HG03457 (cell line): ENCODE measurements around the gene AGPS.
A peak's percentile ranks its signal among the peaks of the same experiment; 100 is the strongest.
"Not testable (repeated sequence)": the region's sequence is repeated elsewhere in the genome, so short reads cannot be mapped to it uniquely, and the experiment has no call there.

Source experiments
- ATAC-seq: cut with Tn5 transposase; IDR thresholded peaks from one replicate; pipeline ENCODE4 v1.9.1; 2021; ENCODE audit warnings: moderate number of reproducible peaks; ENCODE audit not compliant: unreplicated experiment

Gene AGPS

GRCh38 chr2:177392373-177393202, at the start of gene AGPS:
AGPS (plus strand) TSS chr2:177392773; CDS start chr2:177392790, 17 bp downstream.
- ATAC-seq, result peak; percentile 82

GRCh38 chr2:177343773-177344172, 48.8 kb upstream of the AGPS start:
- ATAC-seq, result no peak

DNA sequence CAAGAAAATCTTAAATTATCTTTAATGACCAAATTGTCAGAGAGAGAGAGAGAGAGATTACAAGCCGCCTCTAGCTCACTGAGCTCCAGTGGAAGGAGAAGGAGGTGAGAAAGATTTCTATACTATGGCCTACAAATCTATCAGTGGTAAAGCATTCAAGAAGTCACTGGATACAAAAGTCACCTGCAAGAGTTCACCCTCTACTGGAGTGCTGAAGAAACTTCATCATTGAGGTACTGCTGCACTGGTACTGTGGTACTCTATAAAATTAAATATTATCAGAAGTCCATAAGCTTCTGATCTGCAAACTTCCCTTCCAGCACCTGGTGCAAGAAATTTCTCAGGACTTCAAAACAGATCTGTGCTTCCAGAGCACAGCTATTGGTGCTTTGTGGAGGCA, 48.3 kb upstream of the AGPS start:
- ATAC-seq, result no peak

DNA sequence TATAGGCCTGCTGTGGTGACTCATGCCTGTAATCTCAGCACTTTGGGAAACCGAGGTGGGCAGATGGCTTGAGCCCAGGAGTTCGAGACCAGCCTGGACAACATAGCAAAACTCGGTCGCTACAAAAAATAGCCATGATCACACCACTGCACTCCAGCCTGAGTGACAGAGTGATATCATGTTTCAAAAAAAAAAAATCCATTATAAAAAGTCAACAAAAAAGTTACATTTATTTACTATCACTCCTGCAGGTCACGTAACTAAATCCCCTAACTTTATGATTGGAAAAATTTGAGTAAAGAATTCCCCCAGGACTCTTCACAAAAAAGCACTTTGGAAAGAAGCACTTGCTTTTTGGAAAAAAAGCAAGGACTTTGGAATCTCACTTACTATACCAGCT, 46.4 kb upstream of the AGPS start:
- ATAC-seq, result no peak

- no peak for ATAC-seq
Measured at GRCh38 chr2:177347570-177347969, 45.0 kb upstream of the AGPS start.

DNA sequence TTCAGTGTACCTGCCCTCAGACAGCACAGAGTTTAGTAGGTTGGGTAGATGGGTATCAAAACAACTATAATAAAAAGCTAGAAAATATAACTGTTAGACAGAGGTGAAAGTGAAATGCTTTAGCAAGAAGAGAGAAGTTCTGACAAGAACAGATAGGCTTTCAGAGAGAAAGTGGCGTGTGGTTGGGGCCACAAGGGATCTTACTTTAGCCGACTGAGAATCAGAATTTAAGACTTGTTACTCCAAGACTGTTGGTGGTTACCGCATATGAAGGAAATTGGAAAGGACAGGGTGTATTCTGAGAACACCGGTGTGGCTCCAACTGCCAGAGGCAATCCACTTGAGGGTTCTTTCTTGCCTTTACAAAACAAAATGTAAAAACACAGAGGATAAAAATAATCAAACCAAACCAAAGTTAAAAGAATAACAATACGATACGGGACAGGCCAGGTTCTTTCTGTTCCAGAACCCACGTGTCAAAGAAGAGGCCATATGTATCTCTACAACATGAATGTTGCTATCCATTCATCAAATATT, 44.4 kb upstream of the AGPS start:
- no peak for ATAC-seq

GRCh38 chr2:177348733-177349693, 43.6 kb upstream of the AGPS start:
- ATAC-seq, result no peak

DNA sequence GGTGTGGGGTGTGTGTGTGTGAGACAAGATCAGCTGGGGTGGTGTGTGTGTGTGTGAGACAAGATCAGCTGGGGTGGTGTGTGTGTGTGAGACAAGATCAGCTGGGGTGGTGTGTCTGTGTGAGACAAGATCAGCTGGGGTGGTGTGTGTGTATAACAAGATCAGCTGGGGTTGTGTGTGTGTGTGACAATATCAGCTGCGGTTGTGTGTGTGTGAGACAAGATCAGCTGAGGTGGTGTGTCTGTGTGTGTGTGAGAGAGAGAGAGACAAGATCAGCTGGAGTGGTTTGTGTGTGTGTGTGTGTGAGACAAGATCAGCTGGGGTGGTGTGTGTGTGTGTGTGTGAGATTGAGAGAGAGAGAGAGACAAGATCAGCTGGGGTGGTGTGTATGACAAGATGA, 41.9 kb upstream of the AGPS start:
- ATAC-seq, result not testable (repeated sequence)

GRCh38 chr2:177351121-177351520, 41.5 kb upstream of the AGPS start:
- not testable (repeated sequence) for ATAC-seq

DNA sequence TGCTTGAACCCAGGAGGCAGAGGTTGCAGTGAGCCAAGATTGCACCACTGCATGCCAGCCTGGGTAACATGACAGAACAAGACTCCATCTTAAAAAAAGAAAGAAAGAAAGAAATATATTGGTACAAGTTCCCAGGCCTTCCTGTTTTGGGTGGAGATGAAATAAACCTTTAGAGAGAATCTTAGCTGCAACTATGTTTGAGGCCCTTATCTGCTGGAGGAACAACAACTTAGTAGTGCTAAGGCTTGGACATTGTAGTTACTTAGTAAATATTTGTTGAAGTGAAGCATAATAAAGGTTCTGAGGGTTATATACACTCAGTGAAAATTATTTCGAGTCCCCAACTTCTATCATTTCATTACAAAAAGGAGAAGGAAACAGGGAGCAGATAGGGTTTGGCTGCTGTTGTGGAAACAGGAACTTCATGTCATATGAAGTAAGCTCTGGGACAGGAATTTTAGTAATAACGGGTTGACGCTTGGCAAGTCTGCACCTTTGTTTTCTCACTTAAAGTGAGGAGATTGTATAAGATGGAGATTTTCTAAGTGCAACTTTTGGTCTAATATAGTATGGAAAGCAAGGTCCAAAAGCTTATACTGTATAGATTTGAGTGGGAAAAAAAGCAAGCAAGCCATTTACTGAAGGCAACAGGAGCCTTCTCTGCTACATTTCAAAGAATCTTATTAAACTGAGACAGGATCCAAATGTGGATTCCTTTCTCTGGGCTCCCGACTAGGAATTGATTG, 40.0 kb upstream of the AGPS start:
- ATAC-seq, result no peak

GRCh38 chr2:177353187-177353478, 39.4 kb upstream of the AGPS start:
- no peak for ATAC-seq

- not testable (repeated sequence) for ATAC-seq
Measured at GRCh38 chr2:177354541-177354940, 38.0 kb upstream of the AGPS start.

DNA sequence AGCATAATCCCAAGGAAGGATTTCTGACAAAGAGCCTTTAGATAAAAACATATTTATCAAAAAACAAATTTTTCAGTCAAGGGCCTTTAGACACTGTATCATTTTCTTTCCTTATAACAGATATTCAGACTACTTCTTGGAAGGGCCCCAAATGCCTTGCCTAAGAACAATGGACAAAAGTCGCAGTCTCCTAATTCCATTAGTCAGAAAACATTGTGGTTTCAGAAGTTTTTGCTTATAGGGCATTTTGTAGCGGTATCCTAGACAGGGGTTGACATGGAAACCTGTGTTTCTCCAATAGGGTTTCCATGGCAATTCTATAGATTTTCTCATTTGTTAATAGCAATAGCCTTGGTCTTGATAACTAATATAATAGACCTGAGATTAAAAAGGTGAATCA, 36.7 kb upstream of the AGPS start:
- no peak for ATAC-seq

GRCh38 chr2:177359836-177360595, 32.6 kb upstream of the AGPS start:
- ATAC-seq, result no peak

GRCh38 chr2:177362499-177362898, 30.1 kb upstream of the AGPS start:
- no peak for ATAC-seq

DNA sequence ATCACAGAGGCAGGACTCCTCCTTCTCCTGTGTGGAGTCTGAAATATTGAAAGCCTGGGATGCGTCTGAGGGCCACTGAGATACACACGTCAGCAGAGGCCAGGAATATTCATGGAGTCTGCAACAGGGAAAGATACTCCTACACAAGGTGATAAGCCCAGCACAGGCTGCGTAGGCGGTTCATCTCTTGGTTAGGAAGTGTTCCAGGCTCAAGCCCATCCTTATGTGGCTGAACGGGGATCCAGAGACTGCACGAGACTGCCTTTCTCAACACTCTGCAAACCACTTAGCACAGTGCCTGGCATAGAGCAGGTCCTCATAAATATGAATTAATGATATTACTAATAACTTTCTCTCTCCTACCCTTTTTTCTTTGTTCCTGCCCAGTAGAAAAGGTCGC, 29.2 kb upstream of the AGPS start:
- ATAC-seq, result no peak

GRCh38 chr2:177365764-177366163, 26.8 kb upstream of the AGPS start:
- not testable (repeated sequence) for ATAC-seq

DNA sequence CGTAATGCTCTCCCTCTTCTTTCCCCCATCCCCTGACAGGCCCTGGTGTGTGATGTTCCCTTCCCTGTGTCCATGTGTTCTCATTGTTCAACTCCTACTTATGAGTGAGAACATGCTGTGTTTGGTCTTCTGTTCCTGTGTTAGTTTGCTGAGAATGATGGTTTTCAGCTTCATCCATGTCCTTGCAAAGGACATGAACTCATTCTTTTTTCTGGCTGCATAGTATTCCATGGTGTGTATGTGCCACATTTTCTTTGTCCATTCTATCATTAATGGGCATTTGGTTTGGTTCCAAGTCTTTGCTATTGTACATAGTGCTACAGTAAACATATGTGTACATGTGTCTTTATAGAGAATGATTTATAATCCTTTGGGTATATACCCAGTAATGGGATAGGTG, 24.6 kb upstream of the AGPS start:
- ATAC-seq, result not testable (repeated sequence)

DNA sequence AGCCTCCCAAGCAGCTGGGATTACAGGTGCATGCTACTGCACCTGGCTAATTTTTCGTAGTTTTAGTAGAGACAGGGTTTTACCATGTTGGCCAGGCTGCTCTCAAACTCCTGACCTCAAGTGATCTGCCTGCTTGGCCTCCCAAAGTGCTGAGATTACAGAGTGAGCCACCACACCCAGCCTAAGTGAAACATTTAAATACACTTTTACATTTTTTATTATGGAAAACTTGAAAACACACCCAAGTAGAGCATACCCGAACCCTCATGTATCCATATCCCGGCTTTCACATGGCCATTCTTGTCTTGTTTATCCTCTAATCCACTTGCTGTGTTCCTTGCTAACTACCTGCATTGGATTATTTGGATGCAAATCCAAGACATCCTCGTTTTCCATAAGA, 13.2 kb upstream of the AGPS start:
- ATAC-seq, result no peak

DNA sequence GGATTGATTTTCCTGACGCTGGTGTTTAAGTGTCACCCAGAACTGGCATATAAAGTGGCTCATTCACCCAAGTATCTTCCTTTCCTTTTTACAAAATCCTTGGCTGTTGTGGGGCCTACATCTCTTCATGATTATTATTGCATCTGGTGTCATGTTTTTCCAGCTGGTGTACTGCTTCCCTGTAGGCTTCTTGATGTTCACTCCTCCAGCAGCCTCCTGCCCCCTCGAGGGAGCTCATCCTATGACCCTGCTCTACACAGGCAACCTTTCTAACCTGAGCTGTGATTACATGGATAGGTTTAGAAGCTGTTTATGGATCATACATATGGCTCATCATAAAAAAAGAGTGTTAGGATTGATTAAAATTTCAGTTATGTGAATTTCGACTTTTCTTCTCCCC, 12.4 kb upstream of the AGPS start:
- no peak for ATAC-seq
